ENCODE data around the gene UBE4B.
"Not testable (repeated sequence)": the region's sequence is repeated elsewhere in the genome, so short reads cannot be mapped to it uniquely, and the experiment has no call there.

Gene UBE4B

GRCh38 chr1:10209905-10210810 lies 177.4 kb downstream of the UBE4B start, which contains the start of gene KIF1B:
Gene KIF1B, plus strand, starts transcription at chr1:10210570. Its CDS starts 21,759 bp downstream, at chr1:10232329.
- FAIRE-seq (peak; percentile 92), DNase-seq (ENCODE audit: insufficient read length, low spot score) (peak; percentile 100)
- TF ChIP-seq POLR2A (IDR thresholded peaks at IDR 0.05; ENCODE audit: low read depth, low read length) (no peak), TAF1 (IDR thresholded peaks at IDR 0.05; ENCODE audit: low read depth, low read length) (0 out of 2 replicates have a peak, but pooled peaks have one; percentile 8), SPI1 (IDR thresholded peaks at IDR 0.05; ENCODE audit: low read depth, low read length) (no peak), POU2F2 (IDR thresholded peaks at IDR 0.05; ENCODE audit: low read depth, low read length) (no peak), POLR2AphosphoS5 (IDR thresholded peaks at IDR 0.05; ENCODE audit: low read depth, low read length) (no peak), PAX5 (IDR thresholded peaks at IDR 0.05; ENCODE audit: insufficient read depth, low read length, severe bottlenecking) (no peak)

- no peak for FAIRE-seq
- peak; percentile 31 for DNase-seq (ENCODE audit: insufficient read length, low spot score)
- TF ChIP-seq TAF1 (IDR thresholded peaks at IDR 0.05; ENCODE audit: low read depth, low read length) = no peak
- no peak for TF ChIP-seq SPI1 (IDR thresholded peaks at IDR 0.05; ENCODE audit: low read depth, low read length)
- TF ChIP-seq POLR2AphosphoS5 (IDR thresholded peaks at IDR 0.05; ENCODE audit: low read depth, low read length) = no peak
- no peak for TF ChIP-seq PAX5 (IDR thresholded peaks at IDR 0.05; ENCODE audit: insufficient read depth, low read length, severe bottlenecking)
- no peak for TF ChIP-seq POLR2A (IDR thresholded peaks at IDR 0.05; ENCODE audit: low read depth, low read length)
- no peak for TF ChIP-seq POU2F2 (IDR thresholded peaks at IDR 0.05; ENCODE audit: low read depth, low read length)
These were observed 178.4 kb downstream of the UBE4B start for GRCh38 chr1:10210841-10211804.

- FAIRE-seq = peak; percentile 33
- DNase-seq (ENCODE audit: insufficient read length, low spot score) = no peak
- TF ChIP-seq POLR2AphosphoS5 (IDR thresholded peaks at IDR 0.05; ENCODE audit: low read depth, low read length) (no peak), POLR2A (IDR thresholded peaks at IDR 0.05; ENCODE audit: low read depth, low read length) (no peak), POU2F2 (IDR thresholded peaks at IDR 0.05; ENCODE audit: low read depth, low read length) (no peak), SPI1 (IDR thresholded peaks at IDR 0.05; ENCODE audit: low read depth, low read length) (no peak), TAF1 (IDR thresholded peaks at IDR 0.05; ENCODE audit: low read depth, low read length) (no peak), PAX5 (IDR thresholded peaks at IDR 0.05; ENCODE audit: insufficient read depth, low read length, severe bottlenecking) (no peak)
These were observed 179.2 kb downstream of the UBE4B start for GRCh38 chr1:10211805-10212410.

- no peak for FAIRE-seq
- no peak for DNase-seq (ENCODE audit: insufficient read length, low spot score)
- TF ChIP-seq TAF1 (IDR thresholded peaks at IDR 0.05; ENCODE audit: low read depth, low read length) (no peak), POLR2AphosphoS5 (IDR thresholded peaks at IDR 0.05; ENCODE audit: low read depth, low read length) (no peak)
These were observed 179.7 kb downstream of the UBE4B start for GRCh38 chr1:10212476-10212875.

- no peak for DNase-seq (ENCODE audit: insufficient read length, low spot score)
- TF ChIP-seq PAX5 (IDR thresholded peaks at IDR 0.05; ENCODE audit: insufficient read depth, low read length, severe bottlenecking) = no peak
- no peak for TF ChIP-seq SPI1 (IDR thresholded peaks at IDR 0.05; ENCODE audit: low read depth, low read length)
- no peak for FAIRE-seq
These were observed 180.5 kb downstream of the UBE4B start for GRCh38 chr1:10213186-10213705.

- peak; percentile 43 for TF ChIP-seq SPI1 (IDR thresholded peaks at IDR 0.05; ENCODE audit: low read depth, low read length)
- no peak for TF ChIP-seq POLR2A (IDR thresholded peaks at IDR 0.05; ENCODE audit: low read depth, low read length)
- no peak for FAIRE-seq
- no peak for DNase-seq (ENCODE audit: insufficient read length, low spot score)
These were observed 183.5 kb downstream of the UBE4B start for GRCh38 chr1:10216090-10216749.

GRCh38 chr1:10217748-10218441 lies 185.1 kb downstream of the UBE4B start:
- TF ChIP-seq PAX5 (IDR thresholded peaks at IDR 0.05; ENCODE audit: insufficient read depth, low read length, severe bottlenecking) (no peak), SPI1 (IDR thresholded peaks at IDR 0.05; ENCODE audit: low read depth, low read length) (no peak)
- no peak for DNase-seq (ENCODE audit: insufficient read length, low spot score)

GRCh38 chr1:10220200-10220599 lies 187.4 kb downstream of the UBE4B start:
- FAIRE-seq (no peak), DNase-seq (ENCODE audit: insufficient read length, low spot score) (no peak)
- no peak for TF ChIP-seq TAF1 (IDR thresholded peaks at IDR 0.05; ENCODE audit: low read depth, low read length)
- no peak for TF ChIP-seq POLR2A (IDR thresholded peaks at IDR 0.05; ENCODE audit: low read depth, low read length)
- TF ChIP-seq SPI1 (IDR thresholded peaks at IDR 0.05; ENCODE audit: low read depth, low read length) = no peak
- TF ChIP-seq POLR2AphosphoS5 (IDR thresholded peaks at IDR 0.05; ENCODE audit: low read depth, low read length) = no peak
- no peak for TF ChIP-seq POU2F2 (IDR thresholded peaks at IDR 0.05; ENCODE audit: low read depth, low read length)
- TF ChIP-seq PAX5 (IDR thresholded peaks at IDR 0.05; ENCODE audit: insufficient read depth, low read length, severe bottlenecking) = no peak

More at GRCh38 chr1:10217748-10218441, 185.1 kb downstream of the UBE4B start:
- no peak for FAIRE-seq

- DNase-seq (ENCODE audit: insufficient read length, low spot score); FAIRE-seq: not testable (repeated sequence)
These were observed 187.9 kb downstream of the UBE4B start for GRCh38 chr1:10220657-10221056.
